Activated CD4-positive, alpha-beta memory T cell treated with anti-CD3 and anti-CD28 coated beads for 36 hours (primary cell): ENCODE results near the gene HLA-G. TPM values are rescaled to one million over a fixed set of nuclear protein-coding genes. Genes with fewer than 3 reads are reported as not detected.

Experiments
- CTCF ChIA-PET: fragments of 350-600 bp; sonication (Branson Sonifier 250); formaldehyde crosslinking; loops from one replicate; lab custom pipeline; 2021; ENCODE audit warnings: antibody characterized with exemption, inconsistent platforms; lab: Charles Lee
- POLR2A ChIA-PET: fragments of 350-600 bp; sonication (Branson Sonifier 250); formaldehyde crosslinking; loops from one replicate; lab custom pipeline; 2021; ENCODE audit warnings: antibody characterized with exemption; lab: Charles Lee
- DNase-seq: peaks from one replicate; pipeline ENCODE4 v3.0.0-alpha.2; 2020
- H3K27ac Mint-ChIP-seq: one replicate; pipeline ENCODE4 v1.8.0; 2021; ENCODE audit warnings: mixed read lengths
- H3K27me3 Mint-ChIP-seq: one replicate; pipeline ENCODE4 v1.8.0; 2021; ENCODE audit warnings: mixed read lengths
- H3K36me3 Mint-ChIP-seq: one replicate; pipeline ENCODE4 v1.8.0; 2021; ENCODE audit warnings: mixed read lengths
- H3K4me1 Mint-ChIP-seq: one replicate; pipeline ENCODE4 v1.8.0; 2021; ENCODE audit warnings: low read depth, mixed read lengths
- H3K4me3 Mint-ChIP-seq: one replicate; pipeline ENCODE4 v1.8.0; 2021; ENCODE audit warnings: mild to moderate bottlenecking, mixed read lengths
- H3K9me3 Mint-ChIP-seq: one replicate; pipeline ENCODE4 v1.8.0; 2021; ENCODE audit warnings: mixed read lengths
- intact Hi-C: fragments of 100-400 bp; cut with micrococcal nuclease; formaldehyde crosslinking; loops from one replicate; pipeline ENCODE4 v1.15.1; 2023
- total RNA-seq, 2 experiments: library from RNA; stranded (reverse); gene quantifications; one replicate each; pipeline ENCODE4 v1.2.3, GENCODE V29; 2021

The HLA-G gene
- total RNA-seq, 2 experiments from 2014 or later = 0.19 to 0.38 TPM

DNA sequence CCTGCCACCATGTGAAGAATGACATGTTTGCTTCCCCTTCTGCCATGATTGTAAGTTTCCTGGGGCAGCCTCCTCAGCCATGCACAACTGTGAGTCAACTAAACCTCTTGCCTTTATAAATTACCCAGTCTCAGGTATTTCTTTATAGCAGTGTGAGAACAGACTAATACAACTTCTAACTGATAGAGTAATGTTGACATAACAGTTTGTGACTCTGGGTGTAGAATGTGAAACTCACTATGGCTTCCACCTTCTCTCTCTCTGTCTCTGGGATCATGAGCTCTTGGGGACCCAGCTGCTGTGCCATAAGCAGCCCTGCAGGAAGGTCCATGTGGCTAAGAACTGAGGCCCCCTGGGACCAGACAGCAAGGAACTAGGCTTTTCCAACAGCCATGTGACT lies 3.5 kb upstream of the HLA-G start:
- Mint-ChIP-seq H3K9me3 (peaks cover 2% of the 10 kb centered on the region), H3K4me3 (no peak overlapping the region), H3K27ac (no peak overlapping the region), H3K27me3 (peaks cover 31% of the 10 kb centered on the region), H3K4me1 (peaks cover 9% of the 10 kb centered on the region), H3K36me3 (no peaks in the 10 kb centered on the region)
- CTCF ChIA-PET = interaction anchor here (1.1 to 4.1 kb wide), 4 partner anchors 10 to 85 kb away, joined by 3 to 16 read pairs (median 4); no protein-coding TSS in a partner anchor
- no peak for DNase-seq
- POLR2A ChIA-PET = no interaction called here
- intact Hi-C loops = no loop called here

DNA sequence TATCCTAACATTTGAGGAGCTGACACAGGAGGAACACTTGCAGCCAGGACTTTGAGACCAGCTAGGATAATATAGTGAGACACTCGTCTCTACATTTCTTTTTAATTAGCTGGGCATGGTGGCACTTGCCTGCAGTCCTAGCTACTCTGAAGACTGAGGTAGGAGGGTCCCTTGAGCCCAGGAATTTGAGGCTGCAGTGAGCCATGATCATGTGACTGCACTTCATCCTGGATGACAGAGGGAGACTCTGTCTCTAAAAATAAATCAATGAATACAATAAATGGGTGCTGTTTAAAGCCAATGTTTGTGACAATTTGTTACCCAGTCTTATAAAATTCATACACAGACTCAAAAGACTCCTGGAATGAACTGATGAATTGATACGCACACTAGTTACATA lies 1.8 kb upstream of the HLA-G start:
- POLR2A ChIA-PET = no interaction called here
- Mint-ChIP-seq H3K27me3 (peaks cover 40% of the 10 kb centered on the region), H3K27ac (no peak overlapping the region), H3K9me3 (peaks cover 2% of the 10 kb centered on the region), H3K4me1 (peaks cover 9% of the 10 kb centered on the region), H3K4me3 (no peak overlapping the region), H3K36me3 (no peaks in the 10 kb centered on the region)
- intact Hi-C loops = loop anchor here (5.0 kb wide), 1 partner anchor 74 kb away; no protein-coding TSS in a partner anchor
- CTCF ChIA-PET = no interaction called here
- DNase-seq = no peak

DNA sequence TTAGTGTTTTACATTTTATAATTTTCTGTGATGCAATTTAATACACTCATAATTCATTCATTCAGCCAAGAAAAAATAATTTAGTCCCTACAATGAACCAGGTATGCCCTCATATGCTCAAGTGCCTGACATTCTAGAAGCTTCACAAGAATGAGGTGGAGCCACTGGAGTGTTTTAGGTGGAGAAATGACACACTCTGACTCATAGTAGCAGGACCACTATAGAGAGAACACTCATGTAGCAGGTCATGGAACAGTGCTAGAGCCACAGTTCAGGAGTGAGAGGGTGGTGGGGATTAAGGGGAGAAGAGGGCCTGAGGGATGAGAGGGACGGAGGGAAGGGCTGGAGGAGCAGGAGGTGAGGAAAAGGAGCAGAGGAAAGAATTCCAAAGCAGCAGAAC lies 1.4 kb upstream of the HLA-G start:
- H3K4me3 Mint-ChIP-seq = no peak overlapping the region
- H3K27ac Mint-ChIP-seq = no peak overlapping the region
- peaks cover 9% of the 10 kb centered on the region for H3K4me1 Mint-ChIP-seq
- CTCF ChIA-PET = no interaction called here
- POLR2A ChIA-PET = no interaction called here
- no peaks in the 10 kb centered on the region for H3K36me3 Mint-ChIP-seq
- peaks cover 41% of the 10 kb centered on the region for H3K27me3 Mint-ChIP-seq
- peaks cover 2% of the 10 kb centered on the region for H3K9me3 Mint-ChIP-seq
- no peak for DNase-seq
- intact Hi-C loops = loop anchor here (5.0 kb wide), 1 partner anchor 74 kb away; no protein-coding TSS in a partner anchor

DNA sequence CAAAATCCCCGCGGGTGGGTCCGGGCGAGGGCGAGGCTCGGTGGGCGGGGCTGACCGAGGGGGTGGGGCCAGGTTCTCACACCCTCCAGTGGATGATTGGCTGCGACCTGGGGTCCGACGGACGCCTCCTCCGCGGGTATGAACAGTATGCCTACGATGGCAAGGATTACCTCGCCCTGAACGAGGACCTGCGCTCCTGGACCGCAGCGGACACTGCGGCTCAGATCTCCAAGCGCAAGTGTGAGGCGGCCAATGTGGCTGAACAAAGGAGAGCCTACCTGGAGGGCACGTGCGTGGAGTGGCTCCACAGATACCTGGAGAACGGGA lies 809 bp downstream of the HLA-G start:
- Mint-ChIP-seq H3K27me3 (peaks cover 46% of the 10 kb centered on the region), H3K4me3 (peak overlapping the region; percentile 20), H3K27ac (no peak overlapping the region), H3K9me3 (peaks cover 2% of the 10 kb centered on the region), H3K4me1 (peaks cover 9% of the 10 kb centered on the region), H3K36me3 (no peaks in the 10 kb centered on the region)
- ChIA-PET CTCF (no interaction called here), POLR2A (no interaction called here)
- intact Hi-C loops = loop anchor here (5.0 kb wide), 1 partner anchor 76 kb away; no protein-coding TSS in a partner anchor
- peak; percentile 45 for DNase-seq

DNA sequence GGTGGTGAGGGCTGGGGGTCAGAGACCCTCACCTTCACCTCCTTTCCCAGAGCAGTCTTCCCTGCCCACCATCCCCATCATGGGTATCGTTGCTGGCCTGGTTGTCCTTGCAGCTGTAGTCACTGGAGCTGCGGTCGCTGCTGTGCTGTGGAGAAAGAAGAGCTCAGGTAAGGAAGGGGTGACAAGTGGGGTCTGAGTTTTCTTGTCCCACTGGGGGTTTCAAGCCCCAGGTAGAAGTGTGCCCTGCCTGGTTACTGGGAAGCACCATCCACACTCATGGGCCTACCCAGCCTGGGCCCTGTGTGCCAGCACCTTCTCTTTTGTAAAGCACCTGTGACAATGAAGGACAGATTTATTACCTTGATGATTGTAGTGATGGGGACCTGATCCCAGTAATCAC lies 2.1 kb downstream of the HLA-G start:
- CTCF ChIA-PET = interaction anchor here (2.1 kb wide), 1 partner anchor 92 kb away, joined by 10 read pairs; no protein-coding TSS in a partner anchor
- Mint-ChIP-seq H3K27ac (no peak overlapping the region), H3K36me3 (no peaks in the 10 kb centered on the region), H3K9me3 (no peaks in the 10 kb centered on the region), H3K4me3 (no peak overlapping the region), H3K4me1 (peaks cover 9% of the 10 kb centered on the region), H3K27me3 (peaks cover 40% of the 10 kb centered on the region)
- no peak for DNase-seq
- POLR2A ChIA-PET = interaction anchor here (0.6 kb wide), 1 partner anchor 1939 kb away, joined by 3 read pairs; a partner anchor contains a TSS
- intact Hi-C loops = loop anchor here (5.0 kb wide), 1 partner anchor 77 kb away; no protein-coding TSS in a partner anchor

DNA sequence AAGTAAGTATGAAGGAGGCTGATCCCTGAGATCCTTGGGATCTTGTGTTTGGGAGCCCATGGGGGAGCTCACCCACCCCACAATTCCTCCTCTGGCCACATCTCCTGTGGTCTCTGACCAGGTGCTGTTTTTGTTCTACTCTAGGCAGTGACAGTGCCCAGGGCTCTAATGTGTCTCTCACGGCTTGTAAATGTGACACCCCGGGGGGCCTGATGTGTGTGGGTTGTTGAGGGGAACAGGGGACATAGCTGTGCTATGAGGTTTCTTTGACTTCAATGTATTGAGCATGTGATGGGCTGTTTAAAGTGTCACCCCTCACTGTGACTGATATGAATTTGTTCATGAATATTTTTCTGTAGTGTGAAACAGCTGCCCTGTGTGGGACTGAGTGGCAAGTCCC lies 2.8 kb downstream of the HLA-G start:
- intact Hi-C loops = no loop called here
- Mint-ChIP-seq H3K4me1 (peaks cover 9% of the 10 kb centered on the region), H3K36me3 (no peaks in the 10 kb centered on the region), H3K4me3 (no peak overlapping the region), H3K9me3 (no peaks in the 10 kb centered on the region), H3K27ac (no peak overlapping the region), H3K27me3 (peaks cover 45% of the 10 kb centered on the region)
- no peak for DNase-seq
- ChIA-PET POLR2A (interaction anchor here (0.6 kb wide), 1 partner anchor 132 kb away, joined by 3 read pairs; no protein-coding TSS in a partner anchor), CTCF (interaction anchor here (1.2 to 2.1 kb wide), 2 partner anchors 92 to 181 kb away, joined by 4 to 10 read pairs; no protein-coding TSS in a partner anchor)

DNA sequence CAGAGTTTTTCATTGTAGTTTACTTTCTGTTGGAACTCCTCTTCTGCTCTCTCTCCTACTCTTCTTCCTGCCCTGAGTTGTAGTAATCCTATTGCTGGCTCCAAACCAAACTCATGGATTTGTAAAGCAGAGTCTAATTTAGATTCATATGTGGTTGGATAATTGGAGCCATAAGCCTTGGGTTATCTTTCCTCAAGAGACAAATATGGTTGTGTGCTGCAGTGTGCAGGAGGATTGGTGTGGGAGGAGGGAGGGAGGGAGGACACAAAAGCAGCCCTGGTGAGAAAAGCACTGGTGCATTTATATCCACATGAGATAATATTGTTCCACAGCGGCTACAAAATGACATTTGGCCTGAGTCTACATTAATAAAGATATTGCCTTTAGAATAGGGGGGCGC lies 4.2 kb downstream of the HLA-G start:
- POLR2A ChIA-PET = no interaction called here
- H3K4me1 Mint-ChIP-seq = peaks cover 6% of the 10 kb centered on the region
- CTCF ChIA-PET = interaction anchor here (0.7 to 4.7 kb wide), 4 partner anchors 77 to 129 kb away, joined by 3 to 135 read pairs (median 4); no protein-coding TSS in a partner anchor
- intact Hi-C loops = no loop called here
- no peak overlapping the region for H3K4me3 Mint-ChIP-seq
- peaks cover 50% of the 10 kb centered on the region for H3K27me3 Mint-ChIP-seq
- no peak overlapping the region for H3K27ac Mint-ChIP-seq
- H3K9me3 Mint-ChIP-seq = no peaks in the 10 kb centered on the region
- no peak for DNase-seq
- no peaks in the 10 kb centered on the region for H3K36me3 Mint-ChIP-seq

DNA sequence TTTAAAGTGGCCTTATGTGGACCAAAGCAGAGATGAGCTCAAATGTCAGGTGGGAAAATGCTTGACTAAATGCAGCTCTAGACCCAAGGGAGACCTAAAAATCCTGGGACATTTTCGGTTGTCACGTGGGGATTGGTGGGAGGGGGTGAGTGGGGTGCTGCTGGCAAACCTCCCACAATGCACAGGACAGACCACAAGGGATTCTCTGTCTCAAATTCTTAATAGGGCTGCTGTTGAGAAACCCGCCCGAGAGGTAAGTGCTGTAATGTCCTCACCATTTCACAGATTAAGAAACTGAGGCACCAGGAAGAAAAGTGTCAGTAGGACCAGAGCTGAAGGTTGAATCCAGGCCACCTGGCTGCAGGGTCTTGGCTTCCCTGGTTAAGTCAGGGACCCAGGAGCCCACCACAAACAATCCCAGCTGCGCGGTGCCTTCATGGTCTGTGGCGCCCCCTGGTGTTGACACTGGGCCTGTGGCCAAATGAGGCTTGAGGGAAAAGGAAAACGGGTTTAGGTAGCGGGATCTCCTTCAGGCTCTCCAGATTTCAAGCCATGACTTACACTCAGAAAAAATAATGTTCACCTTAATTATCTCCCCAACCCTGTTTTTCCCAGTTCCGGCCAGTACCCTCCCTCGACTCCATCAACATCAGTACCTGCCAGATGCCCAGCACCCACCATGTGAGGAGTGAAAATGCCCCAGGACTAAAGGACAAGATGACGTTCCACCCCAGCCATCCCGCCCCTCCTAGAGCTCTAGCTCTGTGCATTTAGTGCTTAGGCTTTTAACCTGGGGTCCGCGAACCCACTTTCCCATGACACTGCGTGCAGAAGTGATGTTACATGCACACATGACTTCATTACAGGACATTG lies 7.2 kb downstream of the HLA-G start:
- intact Hi-C loops = loop anchor here (1.0 to 2.0 kb wide), 2 partner anchors 96 to 129 kb away; no protein-coding TSS in a partner anchor
- ChIA-PET POLR2A (no interaction called here), CTCF (interaction anchor here (0.6 to 4.7 kb wide), 25 partner anchors 10 to 1034 kb away, joined by 3 to 135 read pairs (median 4); no protein-coding TSS in a partner anchor)
- Mint-ChIP-seq H3K27ac (no peak overlapping the region), H3K4me1 (no peaks in the 10 kb centered on the region), H3K4me3 (no peak overlapping the region), H3K27me3 (peaks cover 38% of the 10 kb centered on the region), H3K36me3 (no peaks in the 10 kb centered on the region), H3K9me3 (no peaks in the 10 kb centered on the region)
- DNase-seq = peak; percentile 65

DNA sequence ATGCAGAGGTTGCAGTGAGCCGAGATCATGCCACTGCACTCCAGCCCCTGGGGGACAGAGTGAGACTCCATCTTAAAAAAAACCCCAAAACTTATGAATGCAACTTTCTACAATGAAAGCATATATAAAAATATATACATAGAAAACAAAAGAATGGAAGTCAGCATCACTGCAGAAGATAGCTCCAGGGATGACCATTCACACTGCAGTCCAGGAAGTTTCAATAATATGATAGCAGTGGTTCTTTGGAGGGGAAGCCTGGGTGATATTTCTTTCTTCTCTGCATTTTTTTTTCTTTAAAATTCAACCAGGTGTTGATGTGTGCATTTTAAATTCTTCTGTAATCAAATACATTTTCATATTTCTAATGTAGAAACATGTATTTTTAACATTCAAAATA lies 12.3 kb downstream of the HLA-G start:
- ChIA-PET POLR2A (no interaction called here), CTCF (interaction anchor here (0.6 kb wide), 2 partner anchors 126 to 143 kb away, joined by 3 to 4 read pairs; no protein-coding TSS in a partner anchor)
- Mint-ChIP-seq H3K4me3 (no peak overlapping the region), H3K4me1 (peaks cover 5% of the 10 kb centered on the region), H3K9me3 (peaks cover 12% of the 10 kb centered on the region), H3K36me3 (no peaks in the 10 kb centered on the region), H3K27ac (no peak overlapping the region), H3K27me3 (peaks cover 16% of the 10 kb centered on the region)
- intact Hi-C loops = no loop called here
- no peak for DNase-seq

DNA sequence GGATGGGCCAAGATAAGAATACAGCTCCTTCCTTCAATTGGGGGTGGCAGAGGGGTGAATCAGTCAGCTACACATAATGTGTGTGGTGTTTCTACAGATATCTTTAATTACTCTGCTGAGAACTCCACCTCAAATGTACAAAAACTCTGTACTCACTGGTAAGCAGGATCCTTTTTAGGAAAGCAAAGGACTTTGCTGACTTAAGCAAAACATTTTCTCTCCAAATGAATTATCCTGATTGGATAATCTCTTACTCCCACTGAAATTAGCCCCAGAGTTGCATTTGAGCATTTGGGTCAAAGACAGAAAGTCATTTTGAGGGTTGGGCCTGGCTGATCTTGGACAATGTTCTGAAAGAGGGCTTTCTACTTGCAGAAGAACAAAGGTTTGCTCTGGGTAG lies 13.4 kb downstream of the HLA-G start:
- H3K36me3 Mint-ChIP-seq = no peaks in the 10 kb centered on the region
- H3K4me1 Mint-ChIP-seq = peaks cover 13% of the 10 kb centered on the region
- intact Hi-C loops = no loop called here
- CTCF ChIA-PET = no interaction called here
- no peak for DNase-seq
- peaks cover 6% of the 10 kb centered on the region for H3K27me3 Mint-ChIP-seq
- H3K4me3 Mint-ChIP-seq = no peak overlapping the region
- H3K27ac Mint-ChIP-seq = no peak overlapping the region
- POLR2A ChIA-PET = no interaction called here
- peaks cover 16% of the 10 kb centered on the region for H3K9me3 Mint-ChIP-seq

DNA sequence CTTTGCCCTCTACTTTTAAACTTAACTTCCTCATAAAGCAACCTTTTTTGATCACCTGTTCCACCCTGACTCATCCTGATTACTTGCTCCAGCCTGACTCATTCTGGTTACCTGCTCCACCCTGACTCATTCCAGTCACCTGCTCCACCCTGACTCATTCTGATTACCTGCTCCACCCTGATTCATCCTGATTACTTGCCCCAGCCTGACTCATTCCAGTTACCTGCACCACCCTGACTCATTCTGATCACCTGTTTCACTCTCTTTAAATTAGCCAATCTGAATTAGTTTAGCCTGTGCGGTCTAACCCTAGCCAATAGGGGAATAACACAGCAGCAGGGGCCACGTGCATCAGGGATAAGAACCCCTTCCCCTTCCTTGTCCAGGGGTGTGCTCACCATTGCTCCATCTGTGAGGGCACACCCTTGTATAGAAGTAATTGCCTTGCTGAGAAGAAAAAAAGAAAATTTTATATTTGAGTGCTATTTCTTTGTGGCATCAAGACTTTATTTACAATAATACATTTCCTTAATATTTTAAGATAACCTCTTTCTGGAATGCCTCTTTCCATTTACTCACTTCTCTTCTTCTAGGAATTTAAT lies 17.9 kb downstream of the HLA-G start:
- ChIA-PET CTCF (interaction anchor here (0.6 kb wide), 1 partner anchor 195 kb away, joined by 3 read pairs; no protein-coding TSS in a partner anchor), POLR2A (no interaction called here)
- Mint-ChIP-seq H3K4me1 (peaks cover 25% of the 10 kb centered on the region), H3K27me3 (peaks cover 19% of the 10 kb centered on the region), H3K27ac (peak overlapping the region; percentile 49), H3K36me3 (peaks cover 2% of the 10 kb centered on the region), H3K4me3 (peak overlapping the region; percentile 24), H3K9me3 (peaks cover 16% of the 10 kb centered on the region)
- peak; percentile 84 for DNase-seq
- intact Hi-C loops = loop anchor here (5.0 kb wide), 2 partner anchors 97 to 317 kb away; partner anchors contain the start of genes HLA-A, TRIM10 and TRIM15
